Breast epithelium (tissue), 3 donors: Measurements from ENCODE around the gene TMEM141.

Experiments used
- POLR2A ChIP-seq: fragments of 450-650 bp; IDR thresholded peaks from one replicate; pipeline ENCODE4 v1.6.1; 2016; ENCODE audit warnings: antibody characterized with exemption, mild to moderate bottlenecking, moderate library complexity
- POLR2AphosphoS5 ChIP-seq, 3 donors: sonication (generic); formaldehyde crosslinking; IDR thresholded peaks; one replicate each; pipeline ENCODE4 v1.6.1; 2017; ENCODE audit warnings: antibody characterized with exemption in 3 of 3
- TF ChIP-seq, protein P1 (sequence below), 3 donors: fragments of 450-650 bp; IDR thresholded peaks; one replicate each; pipeline ENCODE4 v1.5.1; 2016 to 2017; ENCODE audit warnings: antibody characterized with exemption in 3 of 3, mild to moderate bottlenecking in 3 of 3, moderate library complexity in 3 of 3

DNA sequence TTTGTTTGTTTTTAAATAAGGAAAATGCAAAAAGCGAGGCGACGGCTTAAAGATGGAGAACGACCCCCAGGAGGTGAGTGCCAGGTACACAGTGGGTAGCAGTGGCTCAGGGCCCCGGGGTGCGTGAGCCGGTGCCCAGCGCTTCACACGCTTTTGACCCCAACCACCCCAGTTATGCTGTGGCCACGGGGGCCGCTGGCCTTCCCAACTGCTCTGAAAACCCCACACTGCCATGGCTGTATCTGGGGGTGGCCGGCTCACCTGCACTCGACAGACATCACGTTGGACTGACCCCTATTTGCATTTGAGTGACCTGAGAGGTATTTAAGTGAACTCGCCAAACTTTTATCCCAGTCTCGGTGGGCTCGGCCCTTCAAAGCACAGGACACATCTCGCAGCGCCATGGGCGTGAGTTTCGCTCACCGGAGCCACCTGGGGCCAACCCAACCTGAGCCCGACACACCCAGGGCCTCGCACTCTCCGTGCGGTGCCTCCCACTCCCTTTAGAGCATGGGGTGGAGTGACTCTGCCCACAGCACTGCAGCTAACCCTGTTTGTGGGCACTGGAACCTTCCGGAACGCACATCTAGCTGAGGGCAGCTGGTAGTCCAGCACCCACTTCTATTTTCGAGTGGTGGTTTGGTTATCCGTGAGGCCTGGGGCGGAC lies 37.5 kb downstream of the TMEM141 start:
- TF ChIP-seq, protein P1, sequence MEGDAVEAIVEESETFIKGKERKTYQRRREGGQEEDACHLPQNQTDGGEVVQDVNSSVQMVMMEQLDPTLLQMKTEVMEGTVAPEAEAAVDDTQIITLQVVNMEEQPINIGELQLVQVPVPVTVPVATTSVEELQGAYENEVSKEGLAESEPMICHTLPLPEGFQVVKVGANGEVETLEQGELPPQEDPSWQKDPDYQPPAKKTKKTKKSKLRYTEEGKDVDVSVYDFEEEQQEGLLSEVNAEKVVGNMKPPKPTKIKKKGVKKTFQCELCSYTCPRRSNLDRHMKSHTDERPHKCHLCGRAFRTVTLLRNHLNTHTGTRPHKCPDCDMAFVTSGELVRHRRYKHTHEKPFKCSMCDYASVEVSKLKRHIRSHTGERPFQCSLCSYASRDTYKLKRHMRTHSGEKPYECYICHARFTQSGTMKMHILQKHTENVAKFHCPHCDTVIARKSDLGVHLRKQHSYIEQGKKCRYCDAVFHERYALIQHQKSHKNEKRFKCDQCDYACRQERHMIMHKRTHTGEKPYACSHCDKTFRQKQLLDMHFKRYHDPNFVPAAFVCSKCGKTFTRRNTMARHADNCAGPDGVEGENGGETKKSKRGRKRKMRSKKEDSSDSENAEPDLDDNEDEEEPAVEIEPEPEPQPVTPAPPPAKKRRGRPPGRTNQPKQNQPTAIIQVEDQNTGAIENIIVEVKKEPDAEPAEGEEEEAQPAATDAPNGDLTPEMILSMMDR (IDR thresholded peaks at IDR 0.05) = no peak
- TF ChIP-seq POLR2A = no peak
- no peak for TF ChIP-seq POLR2AphosphoS5 (IDR thresholded peaks at IDR 0.05)
